ENCODE measurements around the gene RBM33. TPM values are rescaled to one million over a fixed set of nuclear protein-coding genes. Genes with fewer than 3 reads are reported as not detected.

Gene RBM33
- total RNA-seq, 1 experiment from 2014 or later, result 81.8 TPM

DNA sequence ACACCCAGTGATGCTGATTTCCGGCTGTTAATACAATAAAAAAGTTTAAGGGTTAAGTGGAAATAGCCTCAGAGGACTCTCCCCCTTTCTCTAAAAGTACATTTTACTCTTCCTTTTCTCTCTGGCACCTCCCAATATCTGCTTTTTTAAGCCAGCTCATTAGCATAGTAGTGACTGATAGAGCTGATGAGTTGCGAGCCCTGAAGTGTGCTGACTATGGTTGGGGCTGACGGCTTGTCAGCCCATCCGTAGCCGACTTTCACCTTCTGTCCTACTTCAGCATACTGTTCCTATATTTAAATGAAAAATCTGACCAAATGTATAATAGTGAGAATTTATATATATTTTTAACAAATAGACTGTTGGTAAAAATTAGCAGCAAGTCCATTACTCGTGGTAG lies 87.8 kb downstream of the RBM33 start (continued):
- TF ChIP-seq, protein P1, sequence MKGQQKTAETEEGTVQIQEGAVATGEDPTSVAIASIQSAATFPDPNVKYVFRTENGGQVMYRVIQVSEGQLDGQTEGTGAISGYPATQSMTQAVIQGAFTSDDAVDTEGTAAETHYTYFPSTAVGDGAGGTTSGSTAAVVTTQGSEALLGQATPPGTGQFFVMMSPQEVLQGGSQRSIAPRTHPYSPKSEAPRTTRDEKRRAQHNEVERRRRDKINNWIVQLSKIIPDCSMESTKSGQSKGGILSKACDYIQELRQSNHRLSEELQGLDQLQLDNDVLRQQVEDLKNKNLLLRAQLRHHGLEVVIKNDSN (CRISPR knock-in tag; IDR thresholded peaks at IDR 0.05), result no peak
- TF ChIP-seq ZNF317 (CRISPR knock-in tag; IDR thresholded peaks at IDR 0.05; ENCODE audit: borderline replicate concordance, low read depth) (no peak), ZNF416 (CRISPR knock-in tag; IDR thresholded peaks at IDR 0.05) (no peak), JUN (CRISPR knock-in tag; IDR thresholded peaks at IDR 0.05) (no peak), EMX1 (CRISPR knock-in tag; IDR thresholded peaks at IDR 0.05) (no peak), CREB1 (CRISPR knock-in tag; IDR thresholded peaks at IDR 0.05) (no peak), ZNF138 (CRISPR knock-in tag; conservative IDR thresholded peaks at IDR 0.05) (no peak)
- TF ChIP-seq, protein P2, sequence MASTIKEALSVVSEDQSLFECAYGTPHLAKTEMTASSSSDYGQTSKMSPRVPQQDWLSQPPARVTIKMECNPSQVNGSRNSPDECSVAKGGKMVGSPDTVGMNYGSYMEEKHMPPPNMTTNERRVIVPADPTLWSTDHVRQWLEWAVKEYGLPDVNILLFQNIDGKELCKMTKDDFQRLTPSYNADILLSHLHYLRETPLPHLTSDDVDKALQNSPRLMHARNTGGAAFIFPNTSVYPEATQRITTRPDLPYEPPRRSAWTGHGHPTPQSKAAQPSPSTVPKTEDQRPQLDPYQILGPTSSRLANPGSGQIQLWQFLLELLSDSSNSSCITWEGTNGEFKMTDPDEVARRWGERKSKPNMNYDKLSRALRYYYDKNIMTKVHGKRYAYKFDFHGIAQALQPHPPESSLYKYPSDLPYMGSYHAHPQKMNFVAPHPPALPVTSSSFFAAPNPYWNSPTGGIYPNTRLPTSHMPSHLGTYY (CRISPR knock-in tag; IDR thresholded peaks at IDR 0.05), result no peak
- TF ChIP-seq, protein P3, sequence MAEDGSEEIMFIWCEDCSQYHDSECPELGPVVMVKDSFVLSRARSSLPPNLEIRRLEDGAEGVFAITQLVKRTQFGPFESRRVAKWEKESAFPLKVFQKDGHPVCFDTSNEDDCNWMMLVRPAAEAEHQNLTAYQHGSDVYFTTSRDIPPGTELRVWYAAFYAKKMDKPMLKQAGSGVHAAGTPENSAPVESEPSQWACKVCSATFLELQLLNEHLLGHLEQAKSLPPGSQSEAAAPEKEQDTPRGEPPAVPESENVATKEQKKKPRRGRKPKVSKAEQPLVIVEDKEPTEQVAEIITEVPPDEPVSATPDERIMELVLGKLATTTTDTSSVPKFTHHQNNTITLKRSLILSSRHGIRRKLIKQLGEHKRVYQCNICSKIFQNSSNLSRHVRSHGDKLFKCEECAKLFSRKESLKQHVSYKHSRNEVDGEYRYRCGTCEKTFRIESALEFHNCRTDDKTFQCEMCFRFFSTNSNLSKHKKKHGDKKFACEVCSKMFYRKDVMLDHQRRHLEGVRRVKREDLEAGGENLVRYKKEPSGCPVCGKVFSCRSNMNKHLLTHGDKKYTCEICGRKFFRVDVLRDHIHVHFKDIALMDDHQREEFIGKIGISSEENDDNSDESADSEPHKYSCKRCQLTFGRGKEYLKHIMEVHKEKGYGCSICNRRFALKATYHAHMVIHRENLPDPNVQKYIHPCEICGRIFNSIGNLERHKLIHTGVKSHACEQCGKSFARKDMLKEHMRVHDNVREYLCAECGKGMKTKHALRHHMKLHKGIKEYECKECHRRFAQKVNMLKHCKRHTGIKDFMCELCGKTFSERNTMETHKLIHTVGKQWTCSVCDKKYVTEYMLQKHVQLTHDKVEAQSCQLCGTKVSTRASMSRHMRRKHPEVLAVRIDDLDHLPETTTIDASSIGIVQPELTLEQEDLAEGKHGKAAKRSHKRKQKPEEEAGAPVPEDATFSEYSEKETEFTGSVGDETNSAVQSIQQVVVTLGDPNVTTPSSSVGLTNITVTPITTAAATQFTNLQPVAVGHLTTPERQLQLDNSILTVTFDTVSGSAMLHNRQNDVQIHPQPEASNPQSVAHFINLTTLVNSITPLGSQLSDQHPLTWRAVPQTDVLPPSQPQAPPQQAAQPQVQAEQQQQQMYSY (CRISPR knock-in tag; IDR thresholded peaks at IDR 0.05), result no peak
- TF ChIP-seq, protein P4, sequence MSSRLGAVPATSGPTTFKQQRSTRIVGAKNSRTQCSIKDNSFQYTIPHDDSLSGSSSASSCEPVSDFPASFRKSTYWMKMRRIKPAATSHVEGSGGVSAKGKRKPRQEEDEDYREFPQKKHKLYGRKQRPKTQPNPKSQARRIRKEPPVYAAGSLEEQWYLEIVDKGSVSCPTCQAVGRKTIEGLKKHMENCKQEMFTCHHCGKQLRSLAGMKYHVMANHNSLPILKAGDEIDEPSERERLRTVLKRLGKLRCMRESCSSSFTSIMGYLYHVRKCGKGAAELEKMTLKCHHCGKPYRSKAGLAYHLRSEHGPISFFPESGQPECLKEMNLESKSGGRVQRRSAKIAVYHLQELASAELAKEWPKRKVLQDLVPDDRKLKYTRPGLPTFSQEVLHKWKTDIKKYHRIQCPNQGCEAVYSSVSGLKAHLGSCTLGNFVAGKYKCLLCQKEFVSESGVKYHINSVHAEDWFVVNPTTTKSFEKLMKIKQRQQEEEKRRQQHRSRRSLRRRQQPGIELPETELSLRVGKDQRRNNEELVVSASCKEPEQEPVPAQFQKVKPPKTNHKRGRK (CRISPR knock-in tag; IDR thresholded peaks at IDR 0.05; ENCODE audit: borderline replicate concordance), result no peak

DNA sequence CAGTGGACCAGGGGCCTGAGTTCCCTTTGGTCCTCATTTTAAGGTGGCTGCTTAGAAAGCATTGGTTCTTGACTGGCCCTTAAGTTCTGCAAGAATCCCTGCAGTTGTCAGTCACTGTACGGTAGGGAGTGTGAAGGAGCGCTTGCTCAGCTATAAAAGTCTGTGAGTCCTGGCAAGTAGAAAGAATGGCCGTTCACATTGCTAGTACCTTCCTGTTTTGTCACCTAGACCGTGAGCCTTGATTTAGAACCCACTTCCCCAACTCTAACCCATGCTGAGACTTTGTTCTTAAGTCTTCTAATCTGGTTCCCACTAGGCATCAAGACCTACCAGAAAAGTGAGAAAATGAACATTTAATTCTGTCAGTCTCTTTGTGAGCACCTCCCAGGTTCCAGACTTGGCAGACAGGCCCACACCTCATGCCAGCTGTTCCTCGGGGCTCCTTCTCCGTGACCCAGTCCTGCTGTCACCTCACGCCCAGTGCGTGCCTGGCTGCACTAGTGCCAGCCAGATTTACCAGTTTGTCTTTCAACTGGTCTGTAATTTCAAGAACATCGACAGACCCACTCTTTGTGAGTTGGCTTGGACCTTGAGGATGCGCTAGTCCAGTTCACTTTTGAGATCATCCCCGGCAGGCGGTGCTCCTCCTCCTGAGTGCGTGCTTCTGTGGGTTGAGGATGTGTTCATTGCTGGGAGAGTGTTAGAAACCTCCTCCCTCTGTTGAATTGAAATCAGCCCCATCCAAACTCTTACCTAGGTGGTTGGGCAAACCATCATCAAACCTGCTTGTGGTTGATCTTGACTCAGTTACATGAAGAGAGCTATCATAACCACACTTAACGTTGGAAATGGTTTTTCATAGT lies 89.4 kb downstream of the RBM33 start:
- H3K27ac Mint-ChIP-seq, result peak overlapping the region; percentile 44; the same call in 1 of the 2 replicates
- H3K9me3 Mint-ChIP-seq, result no peaks in the 10 kb centered on the region
- POLR2A ChIA-PET, result no interaction called here
- no peaks in the 10 kb centered on the region for H3K27me3 Mint-ChIP-seq (ENCODE audit: low read depth)
- DNase-seq (ENCODE audit: low spot score) (no peak), ATAC-seq (no peak)
- no peak overlapping the region for H3K4me3 Mint-ChIP-seq
- peaks cover 17% of the 10 kb centered on the region for H3K36me3 Mint-ChIP-seq
- CTCF ChIA-PET, result interaction anchor here (0.7 to 1.3 kb wide), 3 partner anchors 9 to 200 kb away, joined by 3 to 7 read pairs (median 3); no protein-coding TSS in a partner anchor
- peaks cover 4% of the 10 kb centered on the region; the same call in 1 of the 2 replicates for H3K4me1 Mint-ChIP-seq
- TF ChIP-seq ZNF138 (CRISPR knock-in tag; conservative IDR thresholded peaks at IDR 0.05) (no peak), PREB (CRISPR knock-in tag; IDR thresholded peaks at IDR 0.05; ENCODE audit: borderline replicate concordance) (no peak), GABPB1 (CRISPR knock-in tag; IDR thresholded peaks at IDR 0.05) (no peak), SP1 (CRISPR knock-in tag; conservative IDR thresholded peaks at IDR 0.05) (no peak), NR2C2 (CRISPR knock-in tag; IDR thresholded peaks at IDR 0.05) (no peak), HMGXB4 (CRISPR knock-in tag; IDR thresholded peaks at IDR 0.05) (no peak), JUN (CRISPR knock-in tag; IDR thresholded peaks at IDR 0.05) (no peak), ZNF317 (CRISPR knock-in tag; IDR thresholded peaks at IDR 0.05; ENCODE audit: borderline replicate concordance, low read depth) (no peak)
- TF ChIP-seq, protein P5, sequence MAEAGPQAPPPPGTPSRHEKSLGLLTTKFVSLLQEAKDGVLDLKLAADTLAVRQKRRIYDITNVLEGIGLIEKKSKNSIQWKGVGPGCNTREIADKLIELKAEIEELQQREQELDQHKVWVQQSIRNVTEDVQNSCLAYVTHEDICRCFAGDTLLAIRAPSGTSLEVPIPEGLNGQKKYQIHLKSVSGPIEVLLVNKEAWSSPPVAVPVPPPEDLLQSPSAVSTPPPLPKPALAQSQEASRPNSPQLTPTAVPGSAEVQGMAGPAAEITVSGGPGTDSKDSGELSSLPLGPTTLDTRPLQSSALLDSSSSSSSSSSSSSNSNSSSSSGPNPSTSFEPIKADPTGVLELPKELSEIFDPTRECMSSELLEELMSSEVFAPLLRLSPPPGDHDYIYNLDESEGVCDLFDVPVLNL (CRISPR knock-in tag; IDR thresholded peaks at IDR 0.05; ENCODE audit: borderline replicate concordance, low read depth), result no peak

All from WTC11 (cell line).